HG03575 (cell line): Measurements from ENCODE around the gene CNTNAP4.

Source experiments
- ATAC-seq: cut with Tn5 transposase; IDR thresholded peaks from one replicate; pipeline ENCODE4 v1.9.1; 2021; ENCODE audit not compliant: unreplicated experiment, insufficient number of reproducible peaks, low FRiP score; ENCODE audit errors: extremely low read depth

Gene CNTNAP4

DNA sequence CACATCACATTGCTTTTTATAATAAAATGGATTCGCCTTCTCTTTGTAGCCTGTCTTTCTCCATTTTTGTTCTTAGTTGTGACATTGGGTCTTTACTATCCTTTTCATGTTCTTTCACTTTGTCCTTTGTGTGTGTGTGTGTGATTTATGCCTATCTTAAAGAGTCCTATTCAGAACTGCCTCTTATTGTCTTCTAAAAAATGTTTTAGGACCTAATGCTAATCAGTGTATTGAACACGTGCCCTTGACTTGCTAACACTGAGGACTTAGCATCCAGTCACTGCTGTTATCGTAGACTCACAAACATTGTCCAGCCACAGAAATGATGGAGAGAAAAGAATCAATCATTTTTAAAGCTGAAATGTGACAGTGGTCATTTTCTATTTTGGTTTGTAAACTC is 251.9 kb downstream of the CNTNAP4 start:
- no peak for ATAC-seq

DNA sequence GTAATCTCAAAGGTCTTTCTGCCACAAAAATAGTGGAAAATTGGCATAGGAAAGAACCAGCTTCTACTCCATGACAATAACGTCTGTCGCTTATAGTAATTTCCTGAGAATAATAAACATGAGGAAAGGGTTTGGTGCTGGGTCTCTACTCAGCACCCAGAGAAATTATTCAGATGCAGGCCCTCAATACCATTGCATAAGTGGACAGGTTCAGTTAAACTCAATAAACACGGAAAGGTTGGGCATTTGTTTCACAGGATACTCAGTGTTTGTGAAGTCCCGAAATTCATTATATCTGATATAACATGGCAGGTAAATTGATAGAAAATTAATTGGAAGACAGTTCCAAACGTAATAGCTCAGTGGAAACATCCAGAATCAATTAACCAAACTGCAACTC is 254.0 kb downstream of the CNTNAP4 start:
- ATAC-seq: no peak

DNA sequence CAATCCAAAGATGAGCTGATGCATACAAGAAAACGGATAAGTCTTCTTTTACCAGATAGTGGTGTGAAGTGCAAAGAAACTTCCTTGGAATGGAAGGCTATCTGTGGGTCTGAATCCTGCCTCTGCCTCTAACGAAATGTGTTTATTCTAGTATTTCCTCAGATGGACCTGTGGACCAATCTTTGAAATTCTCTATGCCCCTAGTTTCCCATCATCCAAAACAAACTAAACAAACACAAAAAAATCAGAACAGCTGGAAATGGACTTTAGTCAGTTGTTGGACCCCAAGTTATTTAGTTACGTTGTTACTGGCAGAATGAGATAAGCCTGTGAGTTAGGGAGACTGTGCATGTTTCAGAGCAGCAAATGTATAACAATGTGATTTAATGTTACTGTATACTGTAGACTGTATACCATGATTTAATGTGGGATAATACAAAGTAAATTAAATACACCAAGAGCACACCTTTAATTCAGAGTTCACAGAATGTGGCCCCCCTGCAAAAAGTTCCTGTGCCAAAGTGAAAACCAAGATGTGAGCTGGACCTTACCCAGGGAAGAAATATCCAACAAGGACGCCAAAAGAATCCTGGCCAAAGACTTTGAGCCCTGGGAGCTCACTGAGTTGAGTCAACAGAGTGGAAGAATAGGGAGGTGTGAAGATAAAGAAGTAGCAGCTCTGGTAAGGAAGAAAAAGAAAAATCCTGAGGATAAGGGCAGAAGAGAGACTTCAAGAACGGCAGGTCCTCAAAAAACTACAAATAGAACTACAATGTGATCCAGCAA is 255.2 kb downstream of the CNTNAP4 start:
- no peak for ATAC-seq

DNA sequence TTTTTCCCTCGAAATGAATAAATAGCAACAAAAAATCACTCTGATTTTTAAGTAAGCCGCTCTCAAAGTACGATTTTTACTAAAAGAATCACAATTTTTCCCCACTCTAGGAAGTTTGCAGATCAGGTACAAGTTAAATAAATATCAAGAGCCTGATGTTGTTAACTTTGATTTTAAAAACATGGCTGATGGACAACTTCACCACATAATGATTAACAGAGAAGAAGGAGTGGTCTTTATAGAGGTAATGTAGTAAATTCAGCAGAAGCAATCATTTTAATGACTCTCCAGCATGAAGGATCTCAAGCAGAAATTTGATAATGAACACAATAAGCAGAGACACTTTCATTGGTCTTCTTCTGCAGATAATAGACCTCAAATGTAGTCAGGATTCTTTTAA is 262.4 kb downstream of the CNTNAP4 start:
- no peak for ATAC-seq

DNA sequence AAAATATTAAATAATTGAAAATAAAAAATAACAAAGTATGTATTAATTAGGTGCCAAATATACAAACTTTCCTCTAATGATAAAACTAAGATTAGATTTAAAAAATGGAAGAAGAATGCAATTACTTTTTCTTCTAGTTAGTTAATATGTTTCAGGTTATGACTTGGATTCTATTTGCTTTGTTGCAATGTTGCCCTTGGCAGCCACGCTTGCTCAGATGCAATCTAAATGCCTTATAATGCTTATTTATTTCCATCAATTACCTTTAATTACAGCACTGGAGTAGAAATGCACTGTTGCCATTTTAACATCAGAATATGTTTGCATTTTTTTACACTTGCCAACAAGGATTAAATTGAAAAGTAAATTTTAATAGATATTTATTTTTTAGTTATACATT is 263.9 kb downstream of the CNTNAP4 start:
- ATAC-seq: no peak

DNA sequence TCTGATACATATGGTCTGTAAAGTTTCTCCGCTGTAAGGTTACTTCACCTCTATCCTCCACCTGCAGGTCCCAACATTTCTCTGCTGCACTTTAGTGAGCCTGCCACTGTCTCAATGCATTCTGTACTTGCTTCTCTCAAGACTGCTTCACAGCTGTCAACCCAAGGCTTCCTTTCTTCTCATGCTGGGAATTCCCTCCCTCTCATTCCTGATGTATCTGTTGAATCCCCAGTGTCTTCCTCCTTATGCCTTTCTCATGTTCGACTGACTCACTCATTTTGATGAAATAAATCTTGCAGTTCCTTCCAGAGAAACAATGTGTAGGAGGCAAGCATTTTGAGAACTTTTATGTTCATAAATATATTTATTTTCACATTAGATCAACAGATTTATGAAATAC is 288.3 kb downstream of the CNTNAP4 start:
- ATAC-seq: no peak

DNA sequence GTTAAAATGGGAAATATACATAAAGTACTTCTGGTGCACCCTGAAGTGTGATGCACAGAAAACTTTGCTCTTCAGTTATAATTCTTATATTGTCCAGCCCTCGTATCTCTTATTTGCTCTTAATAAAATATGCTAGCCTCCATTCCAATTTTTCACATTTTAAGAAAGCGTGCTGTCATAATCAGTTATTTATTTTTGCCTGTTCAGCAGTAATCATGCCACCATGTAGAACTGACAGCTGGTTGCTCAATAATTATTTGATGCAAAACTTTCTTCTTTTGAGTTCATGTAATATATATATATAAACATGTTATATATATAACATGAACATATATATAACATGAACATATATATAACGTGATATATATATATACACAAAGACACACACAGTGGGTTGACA is 294.6 kb downstream of the CNTNAP4 start:
- ATAC-seq: no peak

DNA sequence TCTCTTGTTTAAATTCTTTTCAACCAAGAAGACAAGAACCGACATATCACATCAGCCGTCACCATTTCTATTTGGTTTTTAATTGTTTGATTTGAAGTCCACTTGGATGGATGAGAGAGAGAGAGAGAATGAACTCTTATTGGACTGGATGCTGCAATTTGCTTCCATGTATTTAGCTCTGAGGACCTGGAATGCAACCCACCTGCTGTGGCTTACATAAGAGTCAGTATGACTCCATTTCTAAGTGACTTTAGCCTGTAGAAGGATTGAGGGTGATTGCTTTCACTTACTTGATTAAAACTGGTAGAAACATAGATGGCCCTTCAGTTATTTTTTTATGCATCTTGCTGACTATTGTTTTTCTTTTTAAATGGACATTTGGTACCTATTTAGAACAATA is 296.1 kb downstream of the CNTNAP4 start:
- ATAC-seq: no peak

DNA sequence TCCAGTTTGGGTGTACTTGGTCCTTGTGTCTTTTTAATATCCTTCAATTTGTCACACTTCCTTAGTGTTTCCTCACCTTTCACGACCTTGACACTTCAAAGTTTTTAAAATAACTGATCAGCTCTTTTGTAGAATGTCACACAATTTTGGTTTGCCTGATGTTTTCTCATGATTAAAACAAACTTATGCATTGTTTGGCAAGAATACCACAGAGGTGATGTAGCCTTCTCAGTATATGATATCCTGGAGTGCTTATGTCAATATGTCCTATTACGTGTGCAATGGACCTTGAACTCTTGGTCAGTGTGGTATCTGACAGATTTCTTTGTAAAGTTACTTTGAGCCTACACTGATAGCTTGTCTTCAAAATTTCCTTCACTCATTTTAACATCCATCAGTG is 297.4 kb downstream of the CNTNAP4 start:
- ATAC-seq: no peak

DNA sequence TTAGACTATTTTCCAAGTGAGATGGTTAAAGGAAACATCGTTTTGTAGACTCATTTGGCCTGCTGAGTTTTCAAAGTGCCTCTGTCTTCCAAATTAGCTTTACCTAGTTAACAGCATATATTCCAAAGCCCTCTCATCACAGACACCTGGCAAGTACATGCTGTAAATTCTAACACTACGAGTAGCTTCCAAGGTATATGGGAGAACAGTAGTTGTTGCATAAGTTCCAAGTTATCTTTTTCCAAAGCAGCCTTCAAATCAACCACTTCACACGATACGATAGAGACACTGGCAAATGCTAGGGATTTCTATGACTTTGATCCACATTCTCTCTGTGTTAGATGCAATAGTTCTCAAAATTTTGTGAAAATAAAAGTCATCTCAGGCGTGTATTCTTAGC is 299.3 kb downstream of the CNTNAP4 start:
- ATAC-seq: no peak

DNA sequence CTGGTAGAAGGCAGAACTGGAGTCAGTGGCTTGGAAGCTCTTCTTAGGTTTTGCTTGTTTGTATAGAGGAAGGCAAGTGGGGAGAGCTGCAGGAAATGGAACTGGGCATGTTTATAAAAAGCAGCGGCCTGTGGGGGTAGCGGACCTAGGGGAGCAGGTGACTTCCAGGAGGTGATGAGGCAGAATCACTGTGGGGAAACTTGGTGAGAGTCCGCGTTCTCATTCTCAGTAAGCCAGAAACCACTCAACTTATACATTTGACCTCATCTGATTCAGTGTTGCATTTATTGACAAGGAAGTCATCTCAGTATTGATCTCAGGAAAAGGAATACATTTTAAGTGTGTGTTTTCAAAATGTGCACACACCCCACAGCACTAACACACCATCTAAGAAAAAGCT is 299.8 kb downstream of the CNTNAP4 start:
- ATAC-seq: peak; percentile 67

DNA sequence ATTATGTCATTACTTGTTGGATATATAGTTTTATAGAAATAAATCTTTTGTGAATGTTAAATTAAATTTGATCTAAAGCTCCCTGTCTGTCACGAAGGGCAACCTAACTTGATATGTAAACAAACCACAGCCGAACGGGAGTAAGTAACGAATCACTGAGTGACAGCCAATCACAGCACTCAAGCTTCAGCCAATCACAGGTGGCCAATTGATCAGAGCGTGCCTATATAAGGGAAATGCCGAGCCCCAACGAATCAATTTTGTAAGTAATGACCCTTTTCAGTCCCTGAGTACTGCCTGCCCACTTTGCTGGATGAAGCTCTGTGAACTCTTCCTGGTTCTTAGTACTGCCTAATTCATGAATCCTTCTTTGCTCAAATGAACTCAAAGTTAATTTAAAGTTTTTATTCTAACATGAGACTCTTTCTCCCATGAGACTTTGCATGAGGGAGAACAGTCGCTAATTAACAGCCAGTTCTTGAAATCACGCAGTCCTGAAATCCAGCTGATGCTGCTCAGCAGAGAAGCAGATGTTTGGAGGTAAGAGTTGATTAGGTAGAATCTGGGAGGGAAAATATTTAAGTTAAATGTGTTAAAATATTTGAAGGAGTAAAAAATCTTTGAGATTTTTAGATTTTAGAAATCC is 302.2 kb downstream of the CNTNAP4 start:
- ATAC-seq: no peak

DNA sequence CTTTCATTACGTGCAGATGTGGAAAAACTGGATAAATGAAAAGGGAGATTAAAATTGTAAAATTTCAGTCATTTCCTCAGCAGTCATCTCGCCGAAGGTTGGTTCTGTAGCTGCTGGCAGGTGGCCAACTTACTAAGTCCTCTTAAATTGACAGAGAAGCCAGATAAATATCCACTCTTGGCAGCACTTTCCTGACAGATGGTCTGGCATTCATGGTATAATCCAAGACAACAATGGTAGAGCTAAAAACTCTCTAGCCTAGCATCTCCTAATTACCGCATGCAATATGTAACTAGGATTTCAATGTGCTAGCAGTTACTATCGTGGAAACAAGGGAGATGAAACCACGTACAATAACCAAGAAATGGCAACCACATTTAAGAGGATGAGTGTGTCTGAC is 306.3 kb downstream of the CNTNAP4 start:
- no peak for ATAC-seq

DNA sequence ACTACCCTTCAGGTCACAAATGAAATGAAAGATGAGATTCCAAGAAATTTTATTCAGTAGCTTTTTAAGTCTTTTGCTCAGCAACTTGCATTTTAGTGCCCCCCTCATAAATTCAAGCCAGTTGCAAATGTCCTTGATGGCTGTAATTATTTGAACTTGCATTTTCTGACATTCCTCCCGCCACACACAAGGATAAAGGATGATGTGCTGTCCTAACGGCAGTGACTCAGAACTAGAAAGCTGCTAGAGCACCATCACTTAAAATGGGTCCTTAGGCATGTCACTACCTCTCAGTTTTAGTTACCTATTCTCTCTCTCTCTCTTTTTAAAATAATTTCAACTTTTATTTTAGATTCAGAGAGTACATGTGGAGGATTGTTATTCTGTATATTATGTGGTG is 306.7 kb downstream of the CNTNAP4 start:
- no peak for ATAC-seq

DNA sequence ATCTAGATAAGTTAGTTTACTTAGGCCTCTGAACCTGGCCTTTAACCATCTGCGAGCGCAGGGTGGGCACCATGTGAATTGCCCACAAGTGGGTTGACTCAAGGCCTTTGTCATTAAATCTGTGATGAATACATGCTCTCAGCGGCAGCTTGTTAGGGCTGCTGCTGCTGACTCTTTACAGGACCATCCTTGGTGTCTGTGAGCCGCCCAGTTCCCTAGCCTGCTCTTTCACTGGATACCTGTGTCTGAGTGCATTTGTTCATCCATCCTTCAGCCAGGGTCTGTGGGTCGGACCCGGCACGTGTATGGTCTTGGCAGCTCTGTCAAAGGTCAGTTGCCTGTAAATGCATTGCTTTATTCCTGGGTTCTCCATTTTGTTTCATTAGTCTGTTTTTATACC is 321.3 kb downstream of the CNTNAP4 start:
- no peak for ATAC-seq

DNA sequence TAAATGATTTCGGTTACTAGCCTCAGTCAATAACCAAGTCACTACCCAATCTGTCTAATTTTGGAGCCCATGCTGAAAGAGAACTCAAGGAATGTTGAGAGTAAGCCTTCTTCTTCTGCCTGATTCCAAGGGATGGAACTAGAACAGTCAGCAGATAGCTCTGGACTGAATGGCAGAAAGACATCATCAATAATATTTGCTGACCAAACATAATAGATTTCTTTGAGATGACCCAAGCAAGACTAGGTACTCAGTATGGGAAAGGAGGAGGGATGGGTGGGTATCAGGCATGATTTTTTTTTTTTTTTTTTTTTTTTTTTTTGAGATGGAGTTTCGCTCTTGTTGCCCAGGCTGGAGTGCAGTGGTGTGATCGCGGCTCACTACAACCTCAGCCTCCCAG is 330.1 kb downstream of the CNTNAP4 start:
- ATAC-seq: no peak
